ENCODE data around the gene KCNT1.
"Not testable (repeated sequence)": the region's sequence is repeated elsewhere in the genome, so short reads cannot be mapped to it uniquely, and the experiment has no call there.

The KCNT1 gene

DNA sequence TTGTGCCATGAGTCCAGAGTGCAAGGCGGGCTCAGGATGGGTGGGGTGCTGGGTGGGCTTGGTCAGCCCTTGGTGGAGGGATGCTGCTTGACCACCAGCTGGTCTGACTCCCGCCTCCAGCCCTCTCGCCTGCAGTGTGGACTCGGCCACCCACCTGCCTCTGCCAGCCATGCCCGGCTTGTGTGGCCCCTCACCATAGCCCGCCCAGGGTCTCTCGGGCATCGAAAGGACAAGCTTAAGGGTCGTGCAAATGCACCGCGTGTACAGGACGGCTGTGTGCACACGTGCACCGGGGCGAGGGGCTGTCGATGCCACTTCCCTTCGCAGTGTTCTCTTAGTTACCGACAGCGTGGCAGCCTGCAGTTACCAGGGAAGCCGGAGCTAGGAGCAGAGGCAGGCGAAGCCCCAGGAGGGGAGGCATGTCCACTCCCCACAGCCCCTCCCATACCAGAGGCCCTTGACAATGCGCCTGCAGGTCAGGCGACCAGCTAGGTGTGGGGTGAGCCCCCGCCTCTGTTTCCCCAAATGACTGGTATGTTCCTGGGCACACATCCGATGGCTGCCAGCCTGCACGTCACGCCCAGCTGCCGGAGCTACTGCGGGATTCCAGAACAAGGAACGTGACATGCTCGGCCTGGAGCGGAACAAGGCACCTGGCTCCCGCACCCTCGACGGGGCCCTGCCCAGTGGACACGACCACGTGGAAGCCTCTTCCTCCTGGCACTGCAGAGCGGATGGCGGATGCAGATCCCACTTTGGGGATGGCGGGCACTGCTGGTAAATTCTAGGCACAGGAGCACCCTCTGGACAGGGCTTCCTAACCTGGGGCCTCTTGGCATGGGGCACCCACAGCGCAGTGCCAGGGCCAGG lies 31.0 kb upstream of the KCNT1 start:
- no CpG with 5 or more reads among the region's 41 CpGs for WGBS, 2 donors (ENCODE audit: extremely low coverage in 2 of 2, insufficient read length in 2 of 2, insufficient replicate concordance in 1 of 2)
- Histone ChIP-seq H3K9me3 (replicated peaks in 1 of 2; ENCODE audit: control insufficient read depth in 2 of 2, insufficient read depth in 1 of 2, low read depth in 1 of 2, low read length in 2 of 2) (peaks cover 0 to 4% of the 10 kb centered on the region in 2 donors), H2AK5ac (ENCODE audit: low read depth, low read length) (peak overlapping the region; percentile 66), H3K79me1 (ENCODE audit: low read depth, low read length) (peaks cover 2% of the 10 kb centered on the region), H4K8ac (ENCODE audit: low read depth, low read length) (no peak overlapping the region), H2AFZ (ENCODE audit: low read length) (no peak overlapping the region), H3K4me3 (ENCODE audit: low read length in 2 of 2) (no peak overlapping the region), H3K14ac (ENCODE audit: low read length) (peak overlapping the region; percentile 31), H2BK5ac (ENCODE audit: low read length) (no peak overlapping the region), H2BK120ac (ENCODE audit: low read depth, low read length) (no peak overlapping the region), H3K23ac (ENCODE audit: low read depth, low read length, poor library complexity) (no peak overlapping the region), H2BK15ac (ENCODE audit: low read length) (peak overlapping the region; percentile 45), H3K4me1 (ENCODE audit: control insufficient read depth in 2 of 2, insufficient read depth in 1 of 2, low read depth in 1 of 2, low read length in 2 of 2) (peaks cover 0 to 3% of the 10 kb centered on the region in 2 donors), H4K91ac (ENCODE audit: low read depth, low read length, poor library complexity) (no peak overlapping the region), H3K36me3 (replicated peaks in 1 of 2; ENCODE audit: control insufficient read depth in 2 of 2, insufficient read depth in 2 of 2, low read length in 2 of 2) (no peaks in the 10 kb centered on the region), H3K9ac (ENCODE audit: low read depth, low read length, poor library complexity) (no peak overlapping the region), H3K4ac (ENCODE audit: low read length) (peak overlapping the region; percentile 93), H3K18ac (ENCODE audit: low read length) (peak overlapping the region; percentile 85), H3K4me2 (ENCODE audit: insufficient read depth, low read length, poor library complexity, severe bottlenecking) (peak overlapping the region; percentile 2), H2BK12ac (ENCODE audit: low read length) (no peak overlapping the region), H3K27ac (replicated peaks; ENCODE audit: low read length) (no peak overlapping the region), H3K27me3 (ENCODE audit: control insufficient read depth in 3 of 3, insufficient read depth in 3 of 3, low read depth in 1 of 3, low read length in 3 of 3) (peaks cover 0 to under 1% (median 0%) of the 10 kb centered on the region in 3 experiments)
- DNase-seq (ENCODE audit: low spot score) = no peak

DNA sequence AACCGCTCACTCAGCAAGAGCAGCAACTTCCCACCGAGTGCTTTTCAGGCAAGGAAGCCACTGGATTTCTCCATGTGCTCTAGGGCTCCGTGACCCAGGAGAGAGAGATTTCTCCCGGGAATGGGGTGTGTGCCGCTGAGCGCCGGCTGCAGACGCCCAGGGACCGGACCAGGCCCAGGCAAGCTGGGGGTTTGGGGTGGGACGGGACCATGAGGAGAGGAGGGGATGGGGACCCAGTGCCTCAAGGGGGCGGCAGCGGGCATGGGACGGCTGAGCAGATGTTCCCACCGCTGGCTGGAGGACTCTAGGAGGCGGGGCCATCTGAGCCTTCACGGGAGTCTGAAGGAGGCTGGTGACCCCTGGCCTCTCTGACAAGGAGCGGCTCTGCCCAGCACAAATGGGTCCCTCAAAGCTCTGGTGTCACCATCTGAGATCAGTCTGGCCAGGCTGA lies 30.4 kb upstream of the KCNT1 start:
- peak overlapping the region; percentile 59 for H3K18ac ChIP-seq (ENCODE audit: low read length)
- H4K91ac ChIP-seq (ENCODE audit: low read depth, low read length, poor library complexity) = no peak overlapping the region
- H3K4me2 ChIP-seq (ENCODE audit: insufficient read depth, low read length, poor library complexity, severe bottlenecking) = peak overlapping the region; percentile 2
- H3K36me3 ChIP-seq (replicated peaks in 1 of 2; ENCODE audit: control insufficient read depth in 2 of 2, insufficient read depth in 2 of 2, low read length in 2 of 2) = no peaks in the 10 kb centered on the region
- H3K4me3 ChIP-seq (ENCODE audit: low read length in 2 of 2) = no peak overlapping the region
- no peak overlapping the region for H3K14ac ChIP-seq (ENCODE audit: low read length)
- peak overlapping the region; percentile 10 for H3K23ac ChIP-seq (ENCODE audit: low read depth, low read length, poor library complexity)
- H3K27ac ChIP-seq (replicated peaks; ENCODE audit: low read length) = no peak overlapping the region
- H3K27me3 ChIP-seq (ENCODE audit: control insufficient read depth in 3 of 3, insufficient read depth in 3 of 3, low read depth in 1 of 3, low read length in 3 of 3) = no peaks in the 10 kb centered on the region
- H2BK15ac ChIP-seq (ENCODE audit: low read length) = no peak overlapping the region
- peaks cover 2% of the 10 kb centered on the region for H3K79me1 ChIP-seq (ENCODE audit: low read depth, low read length)
- no peak for DNase-seq (ENCODE audit: low spot score)
- no peak overlapping the region for H2BK120ac ChIP-seq (ENCODE audit: low read depth, low read length)
- WGBS, 2 donors (ENCODE audit: extremely low coverage in 2 of 2, insufficient read length in 2 of 2, insufficient replicate concordance in 1 of 2) = no CpG with 5 or more reads among the region's 17 CpGs
- H3K9me3 ChIP-seq (replicated peaks in 1 of 2; ENCODE audit: control insufficient read depth in 2 of 2, insufficient read depth in 1 of 2, low read depth in 1 of 2, low read length in 2 of 2) = peaks cover 0 to 4% of the 10 kb centered on the region in 2 donors
- H2AK5ac ChIP-seq (ENCODE audit: low read depth, low read length) = peak overlapping the region; percentile 66
- no peak overlapping the region for H3K4ac ChIP-seq (ENCODE audit: low read length)
- no peak overlapping the region for H2AFZ ChIP-seq (ENCODE audit: low read length)
- no peak overlapping the region for H4K8ac ChIP-seq (ENCODE audit: low read depth, low read length)
- peaks cover 0 to 3% of the 10 kb centered on the region in 2 donors for H3K4me1 ChIP-seq (ENCODE audit: control insufficient read depth in 2 of 2, insufficient read depth in 1 of 2, low read depth in 1 of 2, low read length in 2 of 2)
- H2BK12ac ChIP-seq (ENCODE audit: low read length) = no peak overlapping the region
- no peak overlapping the region for H3K9ac ChIP-seq (ENCODE audit: low read depth, low read length, poor library complexity)
- peak overlapping the region; percentile 4 for H2BK5ac ChIP-seq (ENCODE audit: low read length)

DNA sequence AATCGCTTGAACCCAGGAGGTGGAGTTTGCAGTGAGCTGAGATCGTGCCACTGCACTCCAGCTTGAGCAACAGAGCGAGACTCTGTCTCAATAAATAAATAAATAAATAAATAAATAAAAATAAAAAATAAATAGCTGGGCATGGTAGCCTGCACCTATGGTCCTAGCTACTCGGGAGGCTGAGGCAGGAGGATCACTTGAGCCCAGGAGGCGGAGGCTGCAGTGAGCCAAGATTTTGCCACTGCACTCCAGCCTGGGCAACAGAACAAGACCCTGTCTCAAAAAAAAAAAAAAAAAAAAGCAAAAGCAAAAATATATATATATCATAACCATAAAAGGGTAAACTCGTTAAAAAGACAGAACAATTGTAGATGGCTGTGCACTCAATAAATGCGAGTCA lies 29.2 kb upstream of the KCNT1 start:
- H4K91ac ChIP-seq (ENCODE audit: low read depth, low read length, poor library complexity); H4K8ac ChIP-seq (ENCODE audit: low read depth, low read length); H3K4ac ChIP-seq (ENCODE audit: low read length); H3K9me3 ChIP-seq (replicated peaks in 1 of 2; ENCODE audit: control insufficient read depth in 2 of 2, insufficient read depth in 1 of 2, low read depth in 1 of 2, low read length in 2 of 2); H2BK120ac ChIP-seq (ENCODE audit: low read depth, low read length); H2BK12ac ChIP-seq (ENCODE audit: low read length); H3K27ac ChIP-seq (replicated peaks; ENCODE audit: low read length); H2AK5ac ChIP-seq (ENCODE audit: low read depth, low read length); H3K18ac ChIP-seq (ENCODE audit: low read length); H2AFZ ChIP-seq (ENCODE audit: low read length); H3K4me1 ChIP-seq (ENCODE audit: control insufficient read depth in 2 of 2, insufficient read depth in 1 of 2, low read depth in 1 of 2, low read length in 2 of 2); H3K4me3 ChIP-seq (ENCODE audit: low read length in 2 of 2); H3K9ac ChIP-seq (ENCODE audit: low read depth, low read length, poor library complexity); H3K23ac ChIP-seq (ENCODE audit: low read depth, low read length, poor library complexity); H3K4me2 ChIP-seq (ENCODE audit: insufficient read depth, low read length, poor library complexity, severe bottlenecking); H3K79me1 ChIP-seq (ENCODE audit: low read depth, low read length); DNase-seq (ENCODE audit: low spot score); H3K36me3 ChIP-seq (replicated peaks in 1 of 2; ENCODE audit: control insufficient read depth in 2 of 2, insufficient read depth in 2 of 2, low read length in 2 of 2); H2BK15ac ChIP-seq (ENCODE audit: low read length); H2BK5ac ChIP-seq (ENCODE audit: low read length); H3K14ac ChIP-seq (ENCODE audit: low read length): not testable (repeated sequence)
- peaks cover 0 to 10% (median 0%) of the 10 kb centered on the region in 3 experiments for H3K27me3 ChIP-seq (ENCODE audit: control insufficient read depth in 3 of 3, insufficient read depth in 3 of 3, low read depth in 1 of 3, low read length in 3 of 3)
- no CpG with 5 or more reads among the region's 7 CpGs for WGBS, 2 donors (ENCODE audit: extremely low coverage in 2 of 2, insufficient read length in 2 of 2, insufficient replicate concordance in 1 of 2)

DNA sequence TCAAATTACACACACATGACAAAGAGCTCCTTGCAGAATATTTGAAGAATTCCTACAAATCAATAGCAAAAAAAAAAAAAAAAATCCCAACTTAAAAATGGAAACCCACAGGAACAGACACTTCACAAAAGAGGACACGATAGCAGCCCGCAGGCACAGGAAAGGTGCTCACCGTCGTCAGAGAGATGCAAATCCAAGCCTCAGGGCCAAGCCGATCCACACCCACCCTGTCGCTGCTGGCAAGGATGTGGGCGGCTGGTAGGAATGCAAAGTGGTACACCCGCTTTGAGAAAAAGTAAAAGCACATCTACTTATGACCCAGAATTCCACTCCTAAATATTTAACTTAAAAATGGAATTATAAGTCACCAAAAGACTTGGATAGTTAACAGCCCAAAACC lies 28.0 kb upstream of the KCNT1 start:
- H2BK5ac ChIP-seq (ENCODE audit: low read length) = no peak overlapping the region
- H3K27me3 ChIP-seq (ENCODE audit: control insufficient read depth in 3 of 3, insufficient read depth in 3 of 3, low read depth in 1 of 3, low read length in 3 of 3) = peaks cover 0 to 10% (median 0%) of the 10 kb centered on the region in 3 experiments
- H3K36me3 ChIP-seq (replicated peaks in 1 of 2; ENCODE audit: control insufficient read depth in 2 of 2, insufficient read depth in 2 of 2, low read length in 2 of 2) = no peaks in the 10 kb centered on the region
- no peak overlapping the region for H4K8ac ChIP-seq (ENCODE audit: low read depth, low read length)
- H3K79me1 ChIP-seq (ENCODE audit: low read depth, low read length) = peaks cover 6% of the 10 kb centered on the region
- peaks cover 0 to 3% of the 10 kb centered on the region in 2 donors for H3K4me1 ChIP-seq (ENCODE audit: control insufficient read depth in 2 of 2, insufficient read depth in 1 of 2, low read depth in 1 of 2, low read length in 2 of 2)
- H3K9me3 ChIP-seq (replicated peaks in 1 of 2; ENCODE audit: control insufficient read depth in 2 of 2, insufficient read depth in 1 of 2, low read depth in 1 of 2, low read length in 2 of 2) = peaks cover 0 to 4% of the 10 kb centered on the region in 2 donors
- WGBS, 2 donors (ENCODE audit: extremely low coverage in 2 of 2, insufficient read length in 2 of 2, insufficient replicate concordance in 1 of 2) = no CpG with 5 or more reads among the region's 8 CpGs
- H4K91ac ChIP-seq (ENCODE audit: low read depth, low read length, poor library complexity) = no peak overlapping the region
- no peak overlapping the region for H2BK15ac ChIP-seq (ENCODE audit: low read length)
- H3K4ac ChIP-seq (ENCODE audit: low read length) = no peak overlapping the region
- no peak overlapping the region for H3K4me3 ChIP-seq (ENCODE audit: low read length in 2 of 2)
- H2AFZ ChIP-seq (ENCODE audit: low read length) = no peak overlapping the region
- no peak overlapping the region for H2BK120ac ChIP-seq (ENCODE audit: low read depth, low read length)
- no peak overlapping the region for H2BK12ac ChIP-seq (ENCODE audit: low read length)
- no peak overlapping the region for H3K23ac ChIP-seq (ENCODE audit: low read depth, low read length, poor library complexity)
- DNase-seq (ENCODE audit: low spot score) = no peak
- H3K27ac ChIP-seq (replicated peaks; ENCODE audit: low read length) = no peak overlapping the region
- no peak overlapping the region for H3K14ac ChIP-seq (ENCODE audit: low read length)
- no peak overlapping the region for H3K4me2 ChIP-seq (ENCODE audit: insufficient read depth, low read length, poor library complexity, severe bottlenecking)
- no peak overlapping the region for H3K18ac ChIP-seq (ENCODE audit: low read length)
- no peak overlapping the region for H2AK5ac ChIP-seq (ENCODE audit: low read depth, low read length)
- no peak overlapping the region for H3K9ac ChIP-seq (ENCODE audit: low read depth, low read length, poor library complexity)
